K562 (cell line): ENCODE results near the gene SEMA3C. TPM values are rescaled to one million over a fixed set of nuclear protein-coding genes. Genes with fewer than 3 reads are reported as not detected.

Experiments
- ATAC-seq: fragments of 200-7000 bp; cut with Tn5 transposase; 3 replicates; pipeline ENCODE4 v1.9.1; 2020; ENCODE audit warnings: moderate library complexity
- BruUV-seq: library from RNA; stranded (reverse); fragments of 400-500 nt; replicated peaks from 2 replicates; lab custom pipeline; 2021; lab: Mats Ljungman, UMichigan
- CTCF ChIA-PET: fragments of 300-600 bp; formaldehyde crosslinking; extraction: SDS; loops from one replicate; lab custom pipeline; 2021; ENCODE audit warnings: low intra/inter-chr PET ratio; lab: Yijun Ruan, JAX
- POLR2A ChIA-PET: fragments of 300-600, 350-650 bp; sonication (Branson Sonifier 250); formaldehyde crosslinking; extraction: SDS; loops from one replicate; lab custom pipeline; 2021; ENCODE audit warnings: antibody characterized with exemption, inconsistent platforms; lab: Yijun Ruan, JAX
- DNase-seq, 4 experiments: peaks; one replicate each; pipeline versions ENCODE4 v3.0.0 to v3.0.0-alpha.2; 2011 to 2018; ENCODE audit warnings: low spot score in 3 of 4, mixed read lengths in 3 of 4; ENCODE audit errors: extremely low read depth in 1 of 4
- FAIRE-seq: peaks from 2 replicates; lab custom pipeline; 2011; peaks lifted over from hg19 to GRCh38; lab: Jason Lieb, UNC
- H2AFZ ChIP-seq: 2 replicates; pipeline ENCODE4 v1.6.0; 2011; ENCODE audit warnings: low read depth, low read length, control low read depth, inconsistent platforms
- H3K27ac ChIP-seq: fragments of 200-600 bp; 3 replicates; pipeline ENCODE4 v1.8.0; 2011; ENCODE audit warnings: low read depth, mild to moderate bottlenecking, control low read depth, inconsistent platforms, low read length, moderate library complexity, mixed read lengths; ENCODE audit errors: extremely low read depth
- H3K27me3 ChIP-seq, 2 experiments: fragments of 300-600 bp in 1 of 2; 2 replicates in 1 of 2; 3 replicates in 1 of 2; pipeline versions ENCODE4 v1.6.0 to v1.8.0; 2011; ENCODE audit warnings: inconsistent platforms in 2 of 2, low read length in 2 of 2, mild to moderate bottlenecking in 1 of 2, mixed read lengths in 1 of 2, moderate library complexity in 1 of 2; ENCODE audit not compliant: control insufficient read depth in 2 of 2, insufficient read depth in 2 of 2
- H3K36me3 ChIP-seq: fragments of 300-600 bp; 3 replicates; pipeline ENCODE4 v1.8.0; 2011; ENCODE audit warnings: mild to moderate bottlenecking, low read length, inconsistent platforms; ENCODE audit not compliant: control insufficient read depth, insufficient read depth
- H3K4me1 ChIP-seq, 2 experiments: fragments of 200-600 bp in 1 of 2; replicated peaks in 1 of 2; 2 replicates in 1 of 2; 3 replicates in 1 of 2; pipeline versions ENCODE4 v1.5.1 to v1.8.0; 2011; ENCODE audit warnings: inconsistent platforms in 2 of 2, low read length in 2 of 2, mild to moderate bottlenecking in 1 of 2, mixed read lengths in 1 of 2, moderate library complexity in 1 of 2; ENCODE audit not compliant: control insufficient read depth in 2 of 2, insufficient read depth in 2 of 2
- H3K4me2 ChIP-seq: 2 replicates; pipeline ENCODE4 v1.6.1; 2011; ENCODE audit warnings: low read length, control low read depth, inconsistent platforms, mixed read lengths; ENCODE audit not compliant: insufficient read depth
- H3K4me3 ChIP-seq: fragments of 200-600 bp; sonication (generic), shearing (Covaris generic); 2 replicates; pipeline ENCODE4 v1.5.1; 2016; ENCODE audit warnings: control low read depth, inconsistent platforms
- H3K79me2 ChIP-seq: fragments of 200-600 bp; 3 replicates; pipeline ENCODE4 v1.8.0; 2011; ENCODE audit warnings: low read length, inconsistent platforms; ENCODE audit not compliant: control insufficient read depth, insufficient read depth
- H3K9ac ChIP-seq, 2 experiments: 2 replicates each; pipeline versions ENCODE4 v1.6.0 to v1.6.1; 2011; ENCODE audit warnings: low read depth in 2 of 2, low read length in 2 of 2, control low read depth in 1 of 2, inconsistent platforms in 1 of 2, mild to moderate bottlenecking in 1 of 2, mixed read lengths in 1 of 2; ENCODE audit not compliant: insufficient read depth in 1 of 2
- H3K9me1 ChIP-seq: one replicate; pipeline ENCODE4 v1.6.0; 2011; ENCODE audit warnings: inconsistent platforms, mild to moderate bottlenecking, low read length, moderate library complexity; ENCODE audit not compliant: control insufficient read depth, insufficient read depth
- H3K9me3 ChIP-seq: replicated peaks from 2 replicates; pipeline ENCODE4 v1.5.1; 2011; ENCODE audit warnings: low read depth, low read length, inconsistent platforms; ENCODE audit not compliant: control insufficient read depth, insufficient read depth
- H4K20me1 ChIP-seq: replicated peaks from 2 replicates; pipeline ENCODE4 v1.6.1; 2011; ENCODE audit warnings: low read length, inconsistent platforms, mixed read lengths; ENCODE audit not compliant: control insufficient read depth, insufficient read depth
- BMI1 ChIP-seq: fragments of 150-350 bp; IDR thresholded peaks from 2 replicates; pipeline ENCODE4 v1.6.1; 2014; ENCODE audit warnings: low read length
- BRD9 ChIP-seq: fragments of 450-650 bp; IDR thresholded peaks from 2 replicates; pipeline ENCODE4 v1.6.1; 2018; ENCODE audit warnings: low read depth; ENCODE audit not compliant: partially characterized antibody
- ESRRA ChIP-seq: fragments of 450-650 bp; IDR thresholded peaks from 2 replicates; pipeline ENCODE4 v1.6.1; 2014; ENCODE audit warnings: low read depth, mild to moderate bottlenecking, moderate library complexity, borderline replicate concordance
- NONO ChIP-seq, 2 experiments: fragments of 200-400 bp in 1 of 2; fragments of 450-650 bp in 1 of 2; formaldehyde crosslinking in 1 of 2; IDR thresholded peaks; 2 replicates each; pipeline ENCODE4 v1.6.1; 2017; ENCODE audit warnings: low read depth in 2 of 2, mild to moderate bottlenecking in 2 of 2, moderate library complexity in 2 of 2, low read length in 1 of 2
- NR2C1 ChIP-seq, 2 experiments: fragments of 450-650 bp; IDR thresholded peaks; 2 replicates each; pipeline ENCODE4 v1.6.1; 2017; ENCODE audit warnings: mild to moderate bottlenecking in 2 of 2, antibody characterized with exemption in 1 of 2, inconsistent platforms in 1 of 2, missing compliant biosample characterization in 1 of 2, missing genetic modification characterization in 1 of 2
- RCOR1 ChIP-seq, 2 experiments: IDR thresholded peaks; 2 replicates each; pipeline ENCODE4 v1.6.1; 2012; ENCODE audit warnings: low read depth in 2 of 2, low read length in 2 of 2, borderline replicate concordance in 1 of 2, improper control_type of control experiment in 1 of 2
- RFX5 ChIP-seq: IDR thresholded peaks from 2 replicates; pipeline ENCODE4 v1.6.1; 2011; ENCODE audit warnings: low read depth, mild to moderate bottlenecking, improper control_type of control experiment, low read length
- SMAD2 ChIP-seq: fragments of 150-350 bp; IDR thresholded peaks from 2 replicates; pipeline ENCODE4 v1.6.1; 2014; ENCODE audit warnings: low read depth, mild to moderate bottlenecking, low read length
- SNIP1 ChIP-seq: fragments of 450-650 bp; IDR thresholded peaks from 2 replicates; pipeline ENCODE4 v1.7.1; 2017; ENCODE audit warnings: low read depth, mild to moderate bottlenecking
- SP1 ChIP-seq: sonication (generic); formaldehyde crosslinking; IDR thresholded peaks from 2 replicates; pipeline ENCODE4 v1.8.1; 2022; ENCODE audit warnings: mild to moderate bottlenecking, missing genetic modification reagents
- TCFL5 ChIP-seq: fragments of 250-450 bp; sonication (Bioruptor Pico); conservative IDR thresholded peaks from 2 replicates; pipeline ENCODE4 v1.6.1; 2021; ENCODE audit warnings: mild to moderate bottlenecking, moderate library complexity, matching md5 sums
- ZBTB26 ChIP-seq: fragments of 450-650 bp; formaldehyde crosslinking; IDR thresholded peaks from 2 replicates; pipeline ENCODE4 v1.4.0; 2022; ENCODE audit warnings: missing genetic modification characterization
- ZFX ChIP-seq: sonication (generic); formaldehyde crosslinking; IDR thresholded peaks from 2 replicates; pipeline ENCODE4 v1.8.0; 2022; ENCODE audit warnings: mild to moderate bottlenecking, missing genetic modification reagents, moderate library complexity
- ZKSCAN8 ChIP-seq: fragments of 200-800 bp; sonication (Bioruptor generic); IDR thresholded peaks from 2 replicates; pipeline ENCODE4 v1.6.1; 2016; ENCODE audit warnings: missing genetic modification characterization, missing compliant biosample characterization
- ZNF12 ChIP-seq: sonication (generic); formaldehyde crosslinking; IDR thresholded peaks from 2 replicates; pipeline ENCODE4 v1.4.0; 2020; ENCODE audit warnings: mild to moderate bottlenecking, missing genetic modification reagents
- WGBS: fragments of 100-300 bp; shearing (Covaris generic); methylation state at CpG from one replicate; pipeline ENCODE4 v1.1.6; 2016; ENCODE audit warnings: low coverage, mixed read lengths; ENCODE audit not compliant: insufficient coverage; ENCODE audit errors: missing lambda C conversion rate; 5-methylcytosine and 5-hydroxymethylcytosine counted together
- in situ Hi-C: fragments of 300-500 bp; cut with MboI; formaldehyde crosslinking; loops from 4 replicates; pipeline ENCODE4 v1.15.0; 2018; ENCODE audit warnings: inconsistent platforms, mixed read lengths
- intact Hi-C: fragments of 100-400 bp; cut with micrococcal nuclease; formaldehyde crosslinking; loops from 2 replicates; pipeline ENCODE4 v1.14.2; 2022
- polyA plus RNA-seq, 8 experiments: library from polyadenylated mRNA; depleted of rRNA in 4 of 8; stranded (reverse) in 5 of 8; unstranded in 3 of 8; fragments of >200 nt; fragmentation: Nextera tagmentation in 2 of 8; fragmentation: Illumina TruSeq in 1 of 8; extraction: Ambion mirVana in 2 of 8; extraction: Trizol in 1 of 8; gene quantifications; 2 replicates each; pipeline versions ENCODE4 v1.2.1 to v1.2.3, GENCODE V29; 2011 to 2014; ENCODE audit warnings: inconsistent platforms in 1 of 8, missing spikeins in 1 of 8
- total RNA-seq, 7 experiments: library from RNA; depleted of rRNA in 6 of 7; stranded (reverse); fragments of >200 nt in 6 of 7; fragmentation: Illumina TruSeq in 2 of 7; extraction: Trizol in 2 of 7; gene quantifications; 2 replicates each; pipeline versions ENCODE4 v1.2.1 to v1.2.3, GENCODE V29; 2011 to 2021; ENCODE audit warnings: low replicate concordance in 1 of 7
- TF ChIP-seq, protein P1 (sequence below): sonication (generic); formaldehyde crosslinking; IDR thresholded peaks from 2 replicates; pipeline ENCODE4 v1.5.0; 2020; ENCODE audit warnings: missing genetic modification reagents

SEMA3C gene
- total and polyA plus RNA-seq, 9 of the 15 experiments (the other 6 are each of a cell fraction or from before 2014, with no cell fraction given): 0.04 to 0.36 (median 0.12) TPM; not detected in 3

- no TSS peak for BruUV-seq
- no peak overlapping the region for H3K27ac ChIP-seq
- H4K20me1 ChIP-seq: no peaks in the 10 kb centered on the region
- TF ChIP-seq SNIP1: no peak
- TF ChIP-seq ESRRA: no peak
- TF ChIP-seq RFX5: no peak
- no peak for TF ChIP-seq ZBTB26
- no peak for TF ChIP-seq NR2C1 (IDR thresholded peaks at IDR 0.05)
- no peak for TF ChIP-seq NR2C1 (tag; IDR thresholded peaks at IDR 0.05)
- TF ChIP-seq BRD9: no peak
- no peak for TF ChIP-seq BMI1
- TF ChIP-seq ZFX (CRISPR knock-in tag): no peak
- TF ChIP-seq ZNF12: no peak
- TF ChIP-seq, protein P1, sequence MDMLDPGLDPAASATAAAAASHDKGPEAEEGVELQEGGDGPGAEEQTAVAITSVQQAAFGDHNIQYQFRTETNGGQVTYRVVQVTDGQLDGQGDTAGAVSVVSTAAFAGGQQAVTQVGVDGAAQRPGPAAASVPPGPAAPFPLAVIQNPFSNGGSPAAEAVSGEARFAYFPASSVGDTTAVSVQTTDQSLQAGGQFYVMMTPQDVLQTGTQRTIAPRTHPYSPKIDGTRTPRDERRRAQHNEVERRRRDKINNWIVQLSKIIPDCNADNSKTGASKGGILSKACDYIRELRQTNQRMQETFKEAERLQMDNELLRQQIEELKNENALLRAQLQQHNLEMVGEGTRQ (CRISPR knock-in tag): no peak
- no peak for TF ChIP-seq SP1
- no peak for TF ChIP-seq NONO (IDR thresholded peaks at IDR 0.05; ENCODE audit: low read depth in 2 of 2, low read length in 1 of 2)
- no peak for TF ChIP-seq SMAD2
- TF ChIP-seq RCOR1 (IDR thresholded peaks at IDR 0.05; ENCODE audit: borderline replicate concordance in 1 of 2, low read depth in 2 of 2, low read length in 2 of 2): no peak
- no peak for TF ChIP-seq ZKSCAN8 (CRISPR knock-in tag)
- no peak for TF ChIP-seq TCFL5
- no peak overlapping the region for H3K4me2 ChIP-seq
- ChIA-PET CTCF (no interaction called here), POLR2A (no interaction called here)
- 0% methylated on average over 1 of the region's 1 CpG for WGBS
- intact Hi-C loops (no loop called here), in situ Hi-C loops (no loop called here)
- no peaks in the 10 kb centered on the region for H3K79me2 ChIP-seq
- ATAC-seq (no peak), DNase-seq (no peak), FAIRE-seq (no peak)
- no peak overlapping the region for H3K9ac ChIP-seq
- H2AFZ ChIP-seq: no peak overlapping the region
- H3K36me3 ChIP-seq: no peaks in the 10 kb centered on the region
- H3K9me3 ChIP-seq: no peaks in the 10 kb centered on the region
- H3K27me3 ChIP-seq: no peaks in the 10 kb centered on the region
- H3K4me3 ChIP-seq: no peak overlapping the region
- H3K4me1 ChIP-seq: no peaks in the 10 kb centered on the region
- no peaks in the 10 kb centered on the region for H3K9me1 ChIP-seq
Observed at GRCh38 chr7:80768756-80769155, 150.1 kb downstream of the SEMA3C start.
